ENCODE results near the gene RAI14.
"Not testable (repeated sequence)": the region's sequence is repeated elsewhere in the genome, so short reads cannot be mapped to it uniquely, and the experiment has no call there.

RAI14 gene

GRCh38 chr5:34771076-34771475 is 114.9 kb downstream of the RAI14 start:
- DNase-seq = peak in 3 of 4 experiments; percentile 8 to 29 (median 17)

- DNase-seq = no peak
Measured at GRCh38 chr5:34772267-34773098, 116.4 kb downstream of the RAI14 start.

- DNase-seq = no peak
Measured at GRCh38 chr5:34774139-34774538, 118.0 kb downstream of the RAI14 start.

GRCh38 chr5:34774678-34775077 is 118.5 kb downstream of the RAI14 start:
- not testable (repeated sequence) for DNase-seq

GRCh38 chr5:34775886-34776285 is 119.8 kb downstream of the RAI14 start:
- no peak for DNase-seq

GRCh38 chr5:34778091-34778850 is 122.1 kb downstream of the RAI14 start:
- DNase-seq = no peak

GRCh38 chr5:34783892-34784291 is 127.8 kb downstream of the RAI14 start:
- not testable (repeated sequence) for DNase-seq

GRCh38 chr5:34787035-34787434 is 130.9 kb downstream of the RAI14 start:
- DNase-seq = no peak

- no peak for DNase-seq
Measured at GRCh38 chr5:34789021-34789531, 132.9 kb downstream of the RAI14 start.

GRCh38 chr5:34789639-34790038 is 133.5 kb downstream of the RAI14 start:
- DNase-seq = no peak

- DNase-seq = no peak
Measured at GRCh38 chr5:34790069-34790468, 133.9 kb downstream of the RAI14 start.

- no peak for DNase-seq
Measured at GRCh38 chr5:34791761-34792244, 135.7 kb downstream of the RAI14 start.

GRCh38 chr5:34802834-34803563 is 146.9 kb downstream of the RAI14 start:
- DNase-seq = no peak

GRCh38 chr5:34803974-34804732 is 148.0 kb downstream of the RAI14 start:
- DNase-seq = no peak

- no peak for DNase-seq
Measured at GRCh38 chr5:34804913-34805312, 148.8 kb downstream of the RAI14 start.

GRCh38 chr5:34806532-34806931 is 150.4 kb downstream of the RAI14 start:
- no peak for DNase-seq

- DNase-seq = no peak
Measured at GRCh38 chr5:34811706-34812105, 155.6 kb downstream of the RAI14 start.

GRCh38 chr5:34813509-34813908 is 157.4 kb downstream of the RAI14 start:
- DNase-seq = no peak

- no peak for DNase-seq
Measured at GRCh38 chr5:34817558-34818351, 161.6 kb downstream of the RAI14 start.

GRCh38 chr5:34818717-34819116 is 162.6 kb downstream of the RAI14 start:
- DNase-seq = no peak

- DNase-seq = no peak
Measured at GRCh38 chr5:34820593-34820992, 164.5 kb downstream of the RAI14 start.
